ENCODE measurements around the gene CACNA2D4.
A peak's percentile ranks its signal among the peaks of the same experiment; 100 is the strongest.

The CACNA2D4 gene

GRCh38 chr12:1816730-1817348, 101.6 kb downstream of the CACNA2D4 start:
- no peak overlapping the region for H3K4me3 ChIP-seq (ENCODE audit: control insufficient read depth, low read depth, low read length)
- no peak for TF ChIP-seq CTCF (conservative IDR thresholded peaks at IDR 0.05; ENCODE audit: control insufficient read depth, insufficient read depth, low read depth, low read length)
- no peak for DNase-seq (ENCODE audit: low read depth)

GRCh38 chr12:1815814-1816729, 102.4 kb downstream of the CACNA2D4 start:
- no peak for DNase-seq (ENCODE audit: low read depth)
- no peak for TF ChIP-seq CTCF (conservative IDR thresholded peaks at IDR 0.05; ENCODE audit: control insufficient read depth, insufficient read depth, low read depth, low read length)
- no peak overlapping the region for H3K4me3 ChIP-seq (ENCODE audit: control insufficient read depth, low read depth, low read length)

DNA sequence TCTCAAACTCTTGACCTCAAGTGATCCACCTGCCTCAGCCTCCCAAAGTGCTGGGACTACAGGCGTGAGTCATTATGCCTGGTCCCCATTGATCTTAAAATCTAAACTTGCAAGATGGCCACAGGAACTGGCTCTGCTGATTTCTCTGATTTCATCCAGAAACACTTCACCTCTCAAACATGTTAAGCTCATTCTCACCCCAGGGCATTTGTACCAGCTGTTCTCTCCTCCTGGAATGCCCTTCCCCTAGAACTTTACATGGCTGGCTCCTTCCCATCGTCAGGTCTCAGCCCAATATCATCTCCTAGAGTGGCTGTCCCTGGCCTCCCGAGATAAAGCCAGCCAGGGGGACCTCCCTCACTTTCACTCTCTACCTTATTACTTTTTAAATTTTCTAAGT, 103.3 kb downstream of the CACNA2D4 start:
- TF ChIP-seq CTCF (conservative IDR thresholded peaks at IDR 0.05; ENCODE audit: control insufficient read depth, insufficient read depth, low read depth, low read length) = no peak
- no peak for DNase-seq (ENCODE audit: low read depth)
- H3K4me3 ChIP-seq (ENCODE audit: control insufficient read depth, low read depth, low read length) = no peak overlapping the region

DNA sequence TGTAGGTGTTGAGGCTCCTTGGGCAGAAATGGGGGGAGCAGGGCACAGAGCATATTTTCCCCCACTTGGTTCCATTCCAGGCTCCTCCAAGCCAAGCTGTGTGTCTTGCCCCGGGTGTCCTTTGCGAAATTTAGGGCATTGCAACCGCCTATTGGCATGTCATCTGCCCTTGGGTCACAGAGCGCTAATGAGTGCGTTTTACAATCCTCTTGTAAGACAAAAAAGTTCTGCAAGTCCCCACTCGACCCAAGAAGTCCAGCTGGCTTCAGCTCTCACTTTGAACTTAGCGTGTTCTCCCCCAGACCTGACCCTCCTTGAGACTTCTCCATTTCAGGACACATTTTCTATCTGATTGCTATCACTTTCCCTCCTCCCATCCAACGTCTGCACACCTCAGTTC, 104.2 kb downstream of the CACNA2D4 start:
- no peak for DNase-seq (ENCODE audit: low read depth)
- no peak overlapping the region for H3K4me3 ChIP-seq (ENCODE audit: control insufficient read depth, low read depth, low read length)

GRCh38 chr12:1812650-1813302, 105.7 kb downstream of the CACNA2D4 start:
- TF ChIP-seq CTCF (conservative IDR thresholded peaks at IDR 0.05; ENCODE audit: control insufficient read depth, insufficient read depth, low read depth, low read length) = no peak
- no peak overlapping the region for H3K4me3 ChIP-seq (ENCODE audit: control insufficient read depth, low read depth, low read length)
- peak; percentile 39 for DNase-seq (ENCODE audit: low read depth)

More for the DNA sequence above, 104.2 kb downstream of the CACNA2D4 start:
- no peak for TF ChIP-seq CTCF (conservative IDR thresholded peaks at IDR 0.05; ENCODE audit: control insufficient read depth, insufficient read depth, low read depth, low read length)

GRCh38 chr12:1811948-1812291, 106.5 kb downstream of the CACNA2D4 start:
- no peak overlapping the region for H3K4me3 ChIP-seq (ENCODE audit: control insufficient read depth, low read depth, low read length)
- no peak for TF ChIP-seq CTCF (conservative IDR thresholded peaks at IDR 0.05; ENCODE audit: control insufficient read depth, insufficient read depth, low read depth, low read length)
- DNase-seq (ENCODE audit: low read depth) = no peak
